Psoas muscle (tissue), 8 donors: ENCODE data around the gene ERC2. TPM values are rescaled to one million over a fixed set of nuclear protein-coding genes. Genes with fewer than 3 reads are reported as not detected.

Experiments
- ATAC-seq, 4 donors: fragments of 200-7000 bp; cut with Tn5 transposase; one replicate each; pipeline ENCODE4 v1.9.1; 2020; ENCODE audit warnings: moderate library complexity in 3 of 4, mild to moderate bottlenecking in 2 of 4
- DNase-seq, 2 donors: peaks; one replicate each; pipeline ENCODE4 v3.0.0-alpha.2; 2020
- H3K27ac ChIP-seq: fragments of 200-600 bp; one replicate; pipeline ENCODE4 v1.8.0; 2022
- H3K27me3 ChIP-seq, 3 donors: fragments of 200-600 bp in 1 of 3; one replicate each; pipeline versions ENCODE4 v1.6.1 to v1.8.0; 2013 to 2022; ENCODE audit warnings: low read length in 2 of 3, mild to moderate bottlenecking in 2 of 3, moderate library complexity in 1 of 3; ENCODE audit not compliant: insufficient read depth in 3 of 3
- H3K36me3 ChIP-seq, 2 donors: fragments of 200-600 bp in 1 of 2; one replicate each; pipeline versions ENCODE4 v1.6.1 to v1.8.0; 2013 to 2022; ENCODE audit warnings: low read depth in 1 of 2, mild to moderate bottlenecking in 1 of 2, moderate library complexity in 1 of 2; ENCODE audit not compliant: insufficient read depth in 1 of 2
- H3K4me1 ChIP-seq: fragments of 200-600 bp; one replicate; pipeline ENCODE4 v1.8.0; 2022
- H3K4me3 ChIP-seq: fragments of 200-600 bp; one replicate; pipeline ENCODE4 v1.8.0; 2022; ENCODE audit warnings: mild to moderate bottlenecking
- H3K9me3 ChIP-seq: fragments of 200-600 bp; one replicate; pipeline ENCODE4 v1.8.0; 2022
- CTCF ChIP-seq: fragments of 200-600 bp; IDR thresholded peaks from one replicate; pipeline ENCODE4 v1.8.0; 2022; ENCODE audit warnings: antibody characterized with exemption
- WGBS, 3 donors: extraction: QIAGEN DNeasy Blood & Tissue Kit; methylation state at CpG; one replicate each; pipeline versions ENCODE4 v1.1.6 to v1.1.7; 2013; 5-methylcytosine and 5-hydroxymethylcytosine counted together
- intact Hi-C, 2 donors: fragments of 100-400 bp; cut with DNase I; formaldehyde crosslinking; loops; one replicate each; pipeline versions ENCODE4 v1.11.0 to v1.14.2; 2022
- polyA plus RNA-seq, 3 donors: library from polyadenylated mRNA; stranded (reverse); fragments of 200-250 nt; gene quantifications; one replicate each; pipeline ENCODE4 v1.2.3, GENCODE V29; 2013
- total RNA-seq, 4 donors: library from RNA; stranded (reverse); fragmentation: NEBNext Ultra II Directional in 2 of 4; extraction: Animal tissue kit (Norgen Biotek cat#: 25700) in 2 of 4; gene quantifications; one replicate each; pipeline versions ENCODE4 v1.2.1 to v1.2.4, GENCODE V29; 2021 to 2023
- donor health status: healthy with polysubstance abuse.
- donor health status: DM: no; HTN: no; CAD: no; lungs with moderate emphysema.
- donor health status: Bipolar disorder and iron deficiency.
- donor health status: healthy.
- donor health status: DM: yes; HTN: yes; CAD: no.
- donor health status: DM: no; HTN: no; CAD: no.
- donor health status: DM: no; HTN: no; CAD: no.
- donor health status: DM: yes; HTN: yes; CAD: no.

ERC2 gene
- total and polyA plus RNA-seq, 7 donors, result 0.04 to 0.15 TPM; not detected in 5

- intact Hi-C loops, result loop anchor here (1.0 to 10.0 kb wide), 9 partner anchors 237 to 1010 kb away; no protein-coding TSS in a partner anchor
- Histone ChIP-seq H3K9me3 (no peaks in the 10 kb centered on the region), H3K27ac (peak overlapping the region; percentile 59), H3K4me1 (peaks cover 7% of the 10 kb centered on the region), H3K36me3 (no peaks in the 10 kb centered on the region), H3K4me3 (peak overlapping the region; percentile 86), H3K27me3 (peaks cover 0 to 13% (median 2%) of the 10 kb centered on the region in 3 donors)
- WGBS, 3 donors, result 6 to 9% (median 6%) methylated on average over 42 to 57 of the region's 57 CpGs
- peak; percentile 81 for TF ChIP-seq CTCF
- DNase-seq (peak; percentile 79 to 91), ATAC-seq (peak; percentile 82 to 85 (median 84))
Measured at GRCh38 chr3:55484801-55485791, 983.2 kb downstream of the ERC2 start.

GRCh38 chr3:55484191-55484689, 984.0 kb downstream of the ERC2 start:
- ATAC-seq, result no peak
- peaks cover 0 to 13% (median 2%) of the 10 kb centered on the region in 3 donors for H3K27me3 ChIP-seq
- H3K9me3 ChIP-seq, result no peaks in the 10 kb centered on the region
- TF ChIP-seq CTCF, result no peak
- H3K4me1 ChIP-seq, result peaks cover 7% of the 10 kb centered on the region
- H3K36me3 ChIP-seq, result no peaks in the 10 kb centered on the region
- intact Hi-C loops, result loop anchor here (5.0 to 10.0 kb wide), 5 partner anchors 238 to 1011 kb away; no protein-coding TSS in a partner anchor
- H3K4me3 ChIP-seq, result peak overlapping the region; percentile 65
- peak in 1 of 2 donors; percentile 53 for DNase-seq
- H3K27ac ChIP-seq, result no peak overlapping the region
- WGBS, 3 donors, result 65 to 75% (median 67%) methylated on average over 18 to 20 of the region's 20 CpGs

DNA sequence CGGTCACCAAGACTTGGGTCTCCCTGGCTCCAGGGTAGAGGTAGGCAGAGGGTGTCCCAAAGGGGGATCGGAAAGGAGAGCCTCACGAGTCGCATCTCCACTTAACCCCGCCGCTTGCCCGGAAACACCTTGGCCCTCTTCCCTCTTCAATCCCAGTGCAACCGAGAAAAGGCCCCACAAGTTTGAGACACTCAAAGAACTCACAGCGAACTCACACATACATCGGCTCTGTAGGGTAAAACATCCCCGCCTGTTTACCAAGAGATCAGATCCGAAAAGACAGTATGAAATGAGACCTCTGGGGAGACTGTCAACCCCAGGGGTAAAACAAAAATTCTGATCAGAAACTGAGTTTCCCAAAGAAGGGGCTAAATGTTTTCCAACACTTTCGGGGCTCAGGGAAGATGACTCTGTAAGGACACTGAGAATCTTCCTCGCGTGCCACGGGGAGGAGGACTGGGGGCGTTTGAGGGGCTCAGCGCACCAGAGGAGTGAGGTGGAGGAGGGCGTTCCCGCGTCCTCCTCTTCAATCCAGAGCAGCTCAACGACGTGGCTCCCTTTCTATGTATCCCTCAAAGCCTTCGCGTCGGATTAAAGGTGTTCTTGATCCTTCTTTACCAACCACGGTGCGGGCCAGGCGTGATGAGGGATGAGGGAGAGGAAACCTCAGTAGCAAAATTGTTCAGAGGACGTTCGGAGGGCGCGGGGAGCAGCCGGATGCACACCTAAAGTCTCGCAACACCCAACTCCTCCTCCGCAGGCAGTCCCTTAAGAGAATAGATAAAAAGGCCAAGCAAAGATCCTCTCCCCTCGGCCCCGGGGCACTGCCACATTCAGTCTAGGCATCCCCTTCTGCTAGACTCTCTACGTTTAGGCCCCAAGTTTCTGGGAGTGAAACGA, 984.8 kb downstream of the ERC2 start:
- intact Hi-C loops, result loop anchor here (2.0 to 10.0 kb wide), 6 partner anchors 239 to 1011 kb away; no protein-coding TSS in a partner anchor

More for the DNA sequence above, 984.8 kb downstream of the ERC2 start:
- Histone ChIP-seq H3K27me3 (peaks cover 0 to 13% (median 2%) of the 10 kb centered on the region in 3 donors), H3K4me1 (peaks cover 5% of the 10 kb centered on the region), H3K9me3 (no peaks in the 10 kb centered on the region), H3K27ac (no peak overlapping the region), H3K4me3 (peak overlapping the region; percentile 65), H3K36me3 (no peaks in the 10 kb centered on the region)
- no peak for ATAC-seq
- DNase-seq, result no peak
- TF ChIP-seq CTCF, result no peak
- WGBS, 3 donors, result 70 to 74% (median 71%) methylated on average over 40 of the region's 40 CpGs
